Immature natural killer cell (primary cell): ENCODE measurements around the gene MON2. TPM values are rescaled to one million over a fixed set of nuclear protein-coding genes. Genes with fewer than 3 reads are reported as not detected.

Source experiments
- DNase-seq, 3 donors: peaks; one replicate each; pipeline ENCODE4 v3.0.0; 2022; ENCODE audit warnings: mixed read lengths in 1 of 3
- H3K27ac Mint-ChIP-seq, 6 donors: one replicate each; pipeline ENCODE4 v1.8.0; 2020; ENCODE audit warnings: mixed read lengths in 6 of 6, mild to moderate bottlenecking in 5 of 6, inconsistent platforms in 4 of 6, moderate library complexity in 3 of 6
- H3K27me3 Mint-ChIP-seq, 3 donors: one replicate each; pipeline ENCODE4 v1.8.0; 2020 to 2021; ENCODE audit warnings: low read depth in 3 of 3, mild to moderate bottlenecking in 3 of 3, mixed read lengths in 3 of 3, moderate library complexity in 3 of 3, inconsistent platforms in 1 of 3
- H3K36me3 Mint-ChIP-seq, 3 donors: one replicate each; pipeline ENCODE4 v1.8.0; 2020; ENCODE audit warnings: mixed read lengths in 3 of 3, inconsistent platforms in 2 of 3, mild to moderate bottlenecking in 2 of 3
- H3K4me1 Mint-ChIP-seq, 2 donors: one replicate each; pipeline ENCODE4 v1.8.0; 2020; ENCODE audit warnings: inconsistent platforms in 2 of 2, mild to moderate bottlenecking in 2 of 2, mixed read lengths in 2 of 2, moderate library complexity in 1 of 2
- H3K4me3 Mint-ChIP-seq, 5 donors: one replicate each; pipeline ENCODE4 v1.8.0; 2020; ENCODE audit warnings: mild to moderate bottlenecking in 5 of 5, mixed read lengths in 5 of 5, inconsistent platforms in 3 of 5, moderate library complexity in 3 of 5
- H3K9me3 Mint-ChIP-seq, 6 donors: one replicate each; pipeline ENCODE4 v1.8.0; 2020; ENCODE audit warnings: mild to moderate bottlenecking in 6 of 6, mixed read lengths in 6 of 6, inconsistent platforms in 4 of 6, moderate library complexity in 3 of 6
- polyA plus RNA-seq, 3 donors: library from polyadenylated mRNA; unstranded; fragments of 300-500 nt; fragmentation: Illumina TruSeq; gene quantifications; one replicate each; pipeline ENCODE4 v1.2.3, GENCODE V29; 2021

MON2 gene
- polyA plus RNA-seq, 3 donors from 2014 or later: 7.0 to 22.8 (median 13.8) TPM

GRCh38 chr12:62606654-62607053, 140.0 kb downstream of the MON2 start:
- no peak overlapping the region for H3K4me3 Mint-ChIP-seq
- peaks cover 38 to 49% of the 10 kb centered on the region in 2 donors for H3K4me1 Mint-ChIP-seq
- no peak for DNase-seq

DNA sequence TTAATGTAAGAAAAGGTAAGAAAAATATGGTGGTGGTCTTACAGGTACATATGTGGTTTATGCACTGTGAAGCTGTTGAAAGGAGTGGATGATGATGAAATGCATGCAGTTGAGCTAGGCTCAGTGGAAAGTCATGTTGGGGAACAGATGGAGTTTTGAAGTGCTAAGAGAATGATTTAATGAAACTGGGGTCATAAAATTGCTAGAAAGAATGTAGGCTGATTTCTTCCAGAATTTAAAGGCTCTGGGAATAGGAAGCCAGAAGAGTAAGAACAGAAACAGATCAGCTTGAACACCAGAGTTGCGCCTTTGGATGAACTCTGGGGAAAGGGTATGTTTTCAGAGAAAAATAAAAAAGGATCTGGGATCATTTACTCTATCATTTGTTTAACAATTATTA, 146.5 kb downstream of the MON2 start:
- Mint-ChIP-seq H3K27me3 (no peaks in the 10 kb centered on the region), H3K36me3 (no peaks in the 10 kb centered on the region), H3K27ac (no peak overlapping the region), H3K9me3 (peaks cover 0 to 2% (median 0%) of the 10 kb centered on the region in 6 donors), H3K4me1 (peaks cover 0 to 5% of the 10 kb centered on the region in 2 donors), H3K4me3 (no peak overlapping the region)
- DNase-seq: no peak

More at GRCh38 chr12:62606654-62607053, 140.0 kb downstream of the MON2 start:
- Mint-ChIP-seq H3K36me3 (no peaks in the 10 kb centered on the region), H3K9me3 (peaks cover 0 to 2% (median 0%) of the 10 kb centered on the region in 6 donors), H3K27ac (peak overlapping the region in 2 of 6 donors; percentile 21 to 38), H3K27me3 (peaks cover 7 to 22% (median 22%) of the 10 kb centered on the region in 3 donors)

- no peaks in the 10 kb centered on the region for H3K9me3 Mint-ChIP-seq
- H3K4me1 Mint-ChIP-seq: no peaks in the 10 kb centered on the region
- no peak overlapping the region for H3K4me3 Mint-ChIP-seq
- no peak for DNase-seq
- peak overlapping the region in 1 of 6 donors; percentile 26 for H3K27ac Mint-ChIP-seq
- no peaks in the 10 kb centered on the region for H3K36me3 Mint-ChIP-seq
- H3K27me3 Mint-ChIP-seq: peaks cover 0 to 10% (median 3%) of the 10 kb centered on the region in 3 donors
Measured at GRCh38 chr12:62618319-62618718, 151.7 kb downstream of the MON2 start.

DNA sequence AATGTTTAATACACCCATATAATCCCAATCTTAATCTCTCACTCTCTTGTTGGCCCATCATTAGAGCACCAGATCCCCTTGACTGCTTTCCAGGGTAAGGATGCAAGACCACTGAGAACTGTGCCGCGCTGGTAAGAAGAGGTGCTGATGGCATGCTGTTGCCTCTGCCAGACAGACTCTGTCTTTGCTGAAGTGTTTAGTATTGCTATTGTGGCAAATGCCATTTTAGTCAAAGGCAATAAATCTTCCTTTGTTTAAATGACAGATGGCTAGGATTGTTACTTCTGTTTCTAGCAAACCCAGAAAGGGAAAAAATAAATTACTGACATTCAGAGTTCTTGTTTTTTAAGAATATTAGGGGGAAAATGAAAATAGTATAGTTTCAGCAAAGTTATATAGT, 152.3 kb downstream of the MON2 start:
- H3K4me3 Mint-ChIP-seq: no peak overlapping the region
- H3K27me3 Mint-ChIP-seq: peaks cover 0 to 10% (median 3%) of the 10 kb centered on the region in 3 donors
- no peak for DNase-seq
- no peak overlapping the region for H3K27ac Mint-ChIP-seq
- no peaks in the 10 kb centered on the region for H3K36me3 Mint-ChIP-seq
- no peaks in the 10 kb centered on the region for H3K4me1 Mint-ChIP-seq
- H3K9me3 Mint-ChIP-seq: no peaks in the 10 kb centered on the region

- peaks cover 0 to 10% (median 6%) of the 10 kb centered on the region in 3 donors for H3K27me3 Mint-ChIP-seq
- no peak for DNase-seq
- no peak overlapping the region for H3K4me3 Mint-ChIP-seq
- H3K4me1 Mint-ChIP-seq: no peaks in the 10 kb centered on the region
- H3K27ac Mint-ChIP-seq: no peak overlapping the region
- peaks cover 0 to 3% (median 0%) of the 10 kb centered on the region in 3 donors for H3K36me3 Mint-ChIP-seq
- no peaks in the 10 kb centered on the region for H3K9me3 Mint-ChIP-seq
Measured at GRCh38 chr12:62621101-62621638, 154.5 kb downstream of the MON2 start.

GRCh38 chr12:62622177-62622576, 155.6 kb downstream of the MON2 start:
- H3K4me1 Mint-ChIP-seq: no peaks in the 10 kb centered on the region
- no peak overlapping the region for H3K4me3 Mint-ChIP-seq
- H3K9me3 Mint-ChIP-seq: no peaks in the 10 kb centered on the region
- H3K27ac Mint-ChIP-seq: no peak overlapping the region
- H3K27me3 Mint-ChIP-seq: peaks cover 4 to 11% (median 10%) of the 10 kb centered on the region in 3 donors
- DNase-seq: no peak
- H3K36me3 Mint-ChIP-seq: peaks cover 0 to 3% (median 0%) of the 10 kb centered on the region in 3 donors

- no peak overlapping the region for H3K4me3 Mint-ChIP-seq
- peaks cover 0 to 3% (median 0%) of the 10 kb centered on the region in 3 donors for H3K36me3 Mint-ChIP-seq
- H3K27me3 Mint-ChIP-seq: peaks cover 8 to 20% (median 16%) of the 10 kb centered on the region in 3 donors
- DNase-seq: no peak
- no peak overlapping the region for H3K27ac Mint-ChIP-seq
- peaks cover 0 to 4% (median 0%) of the 10 kb centered on the region in 6 donors for H3K9me3 Mint-ChIP-seq
- H3K4me1 Mint-ChIP-seq: no peaks in the 10 kb centered on the region
Measured at GRCh38 chr12:62625228-62625627, 158.6 kb downstream of the MON2 start.

- Mint-ChIP-seq H3K9me3 (peaks cover 0 to 4% (median 0%) of the 10 kb centered on the region in 6 donors), H3K4me3 (no peak overlapping the region)
Measured at GRCh38 chr12:62627181-62627580, 160.6 kb downstream of the MON2 start.

DNA sequence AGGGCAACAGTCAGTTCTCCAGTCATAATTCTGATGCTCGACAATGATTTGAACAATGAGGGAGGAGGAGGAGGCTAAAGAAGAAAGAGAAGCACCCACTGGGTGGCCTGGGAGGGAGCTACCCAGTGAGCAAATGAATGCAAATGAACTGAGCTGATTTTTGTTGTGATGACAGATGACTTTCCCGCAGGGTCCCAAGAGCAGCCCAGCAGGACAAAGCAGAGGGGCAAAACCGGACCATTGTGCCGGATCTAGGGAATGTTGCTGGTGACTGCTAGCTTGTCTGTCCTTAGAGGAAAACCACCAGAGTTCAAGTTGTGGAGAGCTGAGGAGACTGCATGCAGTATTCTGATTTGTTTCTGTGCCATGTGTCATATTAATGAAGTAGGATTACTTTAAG, 162.8 kb downstream of the MON2 start:
- H3K4me1 Mint-ChIP-seq: peaks cover 13 to 14% of the 10 kb centered on the region in 2 donors
- peaks cover 0 to 3% (median 0%) of the 10 kb centered on the region in 3 donors for H3K36me3 Mint-ChIP-seq
- peaks cover 12 to 41% (median 19%) of the 10 kb centered on the region in 3 donors for H3K27me3 Mint-ChIP-seq
- H3K9me3 Mint-ChIP-seq: peaks cover 0 to 4% (median 0%) of the 10 kb centered on the region in 6 donors
- no peak overlapping the region for H3K27ac Mint-ChIP-seq
- no peak for DNase-seq
- H3K4me3 Mint-ChIP-seq: no peak overlapping the region

More at GRCh38 chr12:62627181-62627580, 160.6 kb downstream of the MON2 start:
- Mint-ChIP-seq H3K27ac (no peak overlapping the region), H3K36me3 (peaks cover 0 to 3% (median 0%) of the 10 kb centered on the region in 3 donors), H3K4me1 (peaks cover 10 to 13% of the 10 kb centered on the region in 2 donors), H3K27me3 (peaks cover 12 to 32% (median 15%) of the 10 kb centered on the region in 3 donors)
- no peak for DNase-seq

GRCh38 chr12:62629971-62630739, 163.5 kb downstream of the MON2 start:
- Mint-ChIP-seq H3K9me3 (peaks cover 0 to 4% (median 0%) of the 10 kb centered on the region in 6 donors), H3K27ac (no peak overlapping the region), H3K36me3 (peaks cover 0 to 3% (median 0%) of the 10 kb centered on the region in 3 donors), H3K4me1 (peaks cover 13 to 14% of the 10 kb centered on the region in 2 donors), H3K4me3 (no peak overlapping the region), H3K27me3 (peaks cover 12 to 48% (median 19%) of the 10 kb centered on the region in 3 donors)
- no peak for DNase-seq

GRCh38 chr12:62631471-62632410, 165.1 kb downstream of the MON2 start:
- DNase-seq: peak; percentile 15 to 22 (median 16)
- Mint-ChIP-seq H3K9me3 (peaks cover 0 to 4% (median 0%) of the 10 kb centered on the region in 6 donors), H3K36me3 (no peaks in the 10 kb centered on the region), H3K27ac (no peak overlapping the region), H3K4me3 (peak overlapping the region; percentile 81 to 90 (median 85)), H3K4me1 (peaks cover 13 to 14% of the 10 kb centered on the region in 2 donors), H3K27me3 (peaks cover 10 to 47% (median 19%) of the 10 kb centered on the region in 3 donors)

DNA sequence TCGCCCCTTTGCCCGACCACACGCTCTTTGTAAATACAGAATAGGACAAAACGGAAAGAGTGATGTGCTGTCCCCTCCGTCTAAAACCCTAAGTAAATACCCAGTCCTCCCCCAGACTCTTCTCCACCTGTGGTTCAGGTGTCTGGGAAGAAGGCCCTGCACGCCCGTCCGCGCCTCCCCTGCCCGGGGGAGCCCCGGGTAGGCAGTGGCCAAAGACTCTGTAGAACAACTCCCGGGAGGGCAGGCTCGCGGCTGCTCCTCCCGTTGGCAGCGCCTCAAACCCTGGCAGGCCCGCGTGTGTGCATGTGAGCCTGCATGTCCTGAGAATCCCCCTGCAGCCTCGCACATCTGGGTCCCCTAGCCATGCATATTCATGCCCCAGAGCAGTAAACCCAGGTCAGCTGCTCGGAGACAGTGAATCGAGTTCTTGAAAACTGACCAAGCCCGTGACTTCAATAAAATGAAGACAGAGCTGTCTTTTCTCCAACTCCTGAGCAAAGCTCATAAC, 165.8 kb downstream of the MON2 start:
- H3K27me3 Mint-ChIP-seq: peaks cover 9 to 49% (median 21%) of the 10 kb centered on the region in 3 donors
- peaks cover 0 to 3% (median 0%) of the 10 kb centered on the region in 6 donors for H3K9me3 Mint-ChIP-seq
- no peak for DNase-seq
- peaks cover 13 to 14% of the 10 kb centered on the region in 2 donors for H3K4me1 Mint-ChIP-seq
- H3K27ac Mint-ChIP-seq: no peak overlapping the region
- no peaks in the 10 kb centered on the region for H3K36me3 Mint-ChIP-seq
- H3K4me3 Mint-ChIP-seq: peak overlapping the region; percentile 81 to 90 (median 85)

- Mint-ChIP-seq H3K27ac (no peak overlapping the region), H3K9me3 (no peaks in the 10 kb centered on the region), H3K36me3 (no peaks in the 10 kb centered on the region), H3K27me3 (peaks cover 4 to 37% (median 12%) of the 10 kb centered on the region in 3 donors), H3K4me1 (peaks cover 13 to 15% of the 10 kb centered on the region in 2 donors), H3K4me3 (no peak overlapping the region)
- no peak for DNase-seq
Measured at GRCh38 chr12:62635649-62636048, 169.0 kb downstream of the MON2 start.
